Subcutaneous abdominal adipose tissue (tissue), 5 donors: Measurements from ENCODE around the gene IRF5.

ENCODE experiments used
- H3K27ac ChIP-seq: one replicate; pipeline ENCODE4 v1.7.0; 2013; ENCODE audit warnings: low read depth, mild to moderate bottlenecking, inconsistent platforms, low read length, moderate library complexity
- H3K27me3 ChIP-seq, 5 donors: one replicate each; pipeline ENCODE4 v1.7.0; 2013; ENCODE audit warnings: low read length in 5 of 5, inconsistent platforms in 1 of 5; ENCODE audit not compliant: control insufficient read depth in 5 of 5, insufficient read depth in 4 of 5
- H3K36me3 ChIP-seq, 5 donors: one replicate each; pipeline ENCODE4 v1.7.0; 2013; ENCODE audit warnings: low read length in 5 of 5; ENCODE audit not compliant: control insufficient read depth in 5 of 5, insufficient read depth in 5 of 5
- H3K4me1 ChIP-seq, 5 donors: one replicate each; pipeline ENCODE4 v1.7.0; 2013; ENCODE audit warnings: low read length in 5 of 5, mild to moderate bottlenecking in 3 of 5, moderate library complexity in 1 of 5; ENCODE audit not compliant: control insufficient read depth in 5 of 5, insufficient read depth in 5 of 5
- H3K4me3 ChIP-seq, 5 donors: one replicate each; pipeline ENCODE4 v1.7.0; 2013; ENCODE audit warnings: low read length in 5 of 5, low read depth in 1 of 5
- H3K9ac ChIP-seq, 5 donors: one replicate each; pipeline ENCODE4 v1.7.0; 2013; ENCODE audit warnings: low read length in 5 of 5, mild to moderate bottlenecking in 4 of 5, moderate library complexity in 3 of 5
- H3K9me3 ChIP-seq, 5 donors: one replicate each; pipeline ENCODE4 v1.7.0; 2013; ENCODE audit warnings: low read length in 5 of 5; ENCODE audit not compliant: control insufficient read depth in 5 of 5
- donor health status: healthy.
- donor health status: healthy.
- donor health status: healthy.
- donor health status: healthy.
- donor health status: healthy.

The IRF5 gene

DNA sequence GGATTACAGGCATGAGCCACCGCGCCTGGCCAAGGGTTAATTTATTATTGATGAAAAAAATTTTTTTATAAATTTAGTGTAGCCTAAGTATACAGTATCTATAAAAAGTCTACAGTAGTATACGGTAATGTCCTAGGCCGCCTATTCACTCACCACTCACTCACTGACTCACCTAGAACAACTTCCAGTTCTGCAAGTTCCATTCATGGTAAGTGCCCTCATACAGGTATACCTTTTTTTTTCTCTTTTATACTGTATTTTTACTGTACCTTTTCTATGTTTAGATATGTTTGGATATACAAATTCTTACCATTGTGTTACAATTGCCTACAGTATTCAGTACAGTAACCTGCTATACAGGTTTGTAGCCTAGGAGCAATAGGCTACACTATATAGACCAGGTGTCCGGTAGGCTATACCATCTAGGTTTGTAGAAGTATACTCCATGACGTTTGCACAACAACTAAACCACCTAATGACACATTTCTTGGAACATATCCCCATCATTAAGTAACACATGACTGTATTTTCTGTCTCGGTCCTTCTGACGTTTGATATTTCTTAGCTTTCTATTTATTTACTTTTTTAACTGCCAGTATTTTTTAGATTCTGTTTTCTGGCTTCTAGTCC is 23.4 kb downstream of the IRF5 start:
- Histone ChIP-seq H3K36me3 (peaks cover 46 to 71% (median 56%) of the 10 kb centered on the region in 5 donors), H3K9ac (no peak overlapping the region), H3K9me3 (no peaks in the 10 kb centered on the region), H3K27ac (no peak overlapping the region), H3K4me1 (peaks cover 0 to 11% (median 8%) of the 10 kb centered on the region in 5 donors), H3K4me3 (no peak overlapping the region), H3K27me3 (no peaks in the 10 kb centered on the region)

DNA sequence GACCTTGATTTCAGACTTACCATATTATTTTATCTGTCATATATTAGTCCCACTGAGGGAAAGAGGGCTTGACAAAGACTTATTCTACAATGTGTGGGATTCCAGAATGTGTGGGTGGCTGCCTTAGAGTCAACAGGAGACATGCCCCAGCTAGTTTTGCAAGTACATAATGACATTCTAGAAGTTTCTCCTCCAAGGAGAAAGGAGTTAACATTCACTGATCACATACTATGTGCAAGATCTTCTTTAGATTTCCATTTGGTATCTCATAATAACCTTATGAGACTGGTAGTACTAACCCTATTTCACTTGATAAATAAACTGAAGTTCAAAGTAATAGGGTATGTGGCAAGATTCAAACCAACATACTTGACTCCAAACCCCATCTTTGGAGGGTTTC is 25.2 kb downstream of the IRF5 start:
- peaks cover 49 to 71% (median 58%) of the 10 kb centered on the region in 5 donors for H3K36me3 ChIP-seq
- H3K9me3 ChIP-seq = no peaks in the 10 kb centered on the region
- peaks cover 0 to 11% (median 8%) of the 10 kb centered on the region in 5 donors for H3K4me1 ChIP-seq
- H3K27me3 ChIP-seq = no peaks in the 10 kb centered on the region
- no peak overlapping the region for H3K9ac ChIP-seq
- no peak overlapping the region for H3K4me3 ChIP-seq
- peak overlapping the region; percentile 31 for H3K27ac ChIP-seq

GRCh38 chr7:128963327-128963757 is 25.6 kb downstream of the IRF5 start:
- Histone ChIP-seq H3K36me3 (peaks cover 49 to 70% (median 58%) of the 10 kb centered on the region in 5 donors), H3K9ac (no peak overlapping the region), H3K4me3 (no peak overlapping the region), H3K4me1 (peaks cover 0 to 11% (median 8%) of the 10 kb centered on the region in 5 donors), H3K27me3 (no peaks in the 10 kb centered on the region), H3K27ac (peak overlapping the region; percentile 31), H3K9me3 (no peaks in the 10 kb centered on the region)

DNA sequence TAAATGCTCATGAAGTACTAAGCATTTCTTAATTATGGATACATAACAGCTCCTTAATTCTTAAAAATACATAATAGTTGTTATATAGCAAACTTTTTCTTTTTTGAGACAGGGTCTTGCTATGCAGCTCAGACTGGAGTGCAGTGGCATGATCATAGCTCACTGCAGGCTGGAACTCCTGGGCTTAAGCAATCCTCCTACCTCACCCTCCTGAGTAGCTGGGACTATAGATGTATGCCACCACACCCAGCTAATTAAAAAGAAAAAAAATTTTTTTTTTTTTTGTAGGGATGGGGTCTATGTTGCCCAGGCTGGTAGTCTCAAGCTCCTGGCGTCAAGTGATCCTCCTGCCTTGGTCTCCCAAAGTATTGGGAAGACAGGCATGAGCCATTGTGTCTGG is 30.9 kb downstream of the IRF5 start:
- no peak overlapping the region for H3K9ac ChIP-seq
- H3K36me3 ChIP-seq = peaks cover 58 to 79% (median 72%) of the 10 kb centered on the region in 5 donors
- no peak overlapping the region for H3K27ac ChIP-seq
- no peak overlapping the region for H3K4me3 ChIP-seq
- H3K9me3 ChIP-seq = no peaks in the 10 kb centered on the region
- H3K4me1 ChIP-seq = peaks cover 0 to 3% (median 2%) of the 10 kb centered on the region in 5 donors
- no peaks in the 10 kb centered on the region for H3K27me3 ChIP-seq

DNA sequence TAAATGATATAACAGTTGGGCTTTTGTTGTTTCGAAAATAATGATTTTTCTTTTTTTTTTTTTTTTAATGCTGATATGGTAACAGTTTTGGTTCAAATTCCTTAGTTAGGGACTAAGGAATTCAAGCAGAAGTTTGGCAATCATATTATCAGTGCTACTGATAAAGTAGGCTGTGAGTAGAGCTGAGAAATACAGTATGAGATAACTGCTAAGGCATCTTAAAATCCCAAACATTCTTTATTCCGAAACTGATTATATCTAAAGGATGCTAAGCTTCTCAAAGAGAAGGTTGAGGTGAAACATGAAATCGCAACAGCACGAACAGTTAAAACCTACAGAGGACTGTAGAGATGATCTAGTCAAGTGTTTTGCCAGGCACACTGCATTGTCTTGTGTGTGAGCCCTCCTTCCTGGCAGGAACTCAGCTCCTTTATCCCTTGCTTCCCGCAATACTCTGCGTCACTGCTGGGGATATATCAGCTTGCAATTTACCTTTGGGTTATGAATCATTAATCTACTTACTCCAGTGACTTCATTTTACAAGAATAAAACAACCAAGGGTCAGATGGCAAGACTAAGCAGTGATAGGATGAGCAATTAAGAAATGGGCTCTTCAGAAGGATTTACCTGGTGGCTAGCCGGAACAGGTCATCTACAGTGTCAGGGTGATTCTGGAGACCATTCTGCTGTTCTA is 36.7 kb downstream of the IRF5 start:
- Histone ChIP-seq H3K27ac (no peak overlapping the region), H3K9me3 (no peaks in the 10 kb centered on the region), H3K9ac (no peak overlapping the region), H3K36me3 (peaks cover 60 to 92% (median 81%) of the 10 kb centered on the region in 5 donors), H3K27me3 (no peaks in the 10 kb centered on the region), H3K4me3 (no peak overlapping the region), H3K4me1 (no peaks in the 10 kb centered on the region)

DNA sequence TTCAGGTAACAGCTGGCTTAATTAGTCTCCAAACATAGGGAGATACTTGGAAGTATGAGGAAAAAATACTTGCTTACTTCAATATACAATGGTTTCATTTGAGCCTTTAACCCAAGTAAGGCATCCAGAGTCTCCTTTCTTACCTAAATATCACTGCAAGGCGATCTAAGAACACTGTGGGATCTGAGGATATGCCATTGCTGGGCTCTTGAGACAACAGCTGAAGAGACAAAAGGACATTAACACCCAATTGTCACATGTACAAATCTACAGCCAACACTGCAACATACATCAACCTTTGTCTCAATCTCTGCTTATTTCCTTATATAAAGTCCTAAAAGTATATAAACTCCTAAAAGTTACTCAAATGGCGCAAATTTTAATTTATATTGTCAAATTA is 44.4 kb downstream of the IRF5 start:
- H3K27me3 ChIP-seq = no peaks in the 10 kb centered on the region
- peaks cover 57 to 94% (median 71%) of the 10 kb centered on the region in 5 donors for H3K36me3 ChIP-seq
- H3K9ac ChIP-seq = no peak overlapping the region
- H3K9me3 ChIP-seq = no peaks in the 10 kb centered on the region
- no peak overlapping the region for H3K27ac ChIP-seq
- no peak overlapping the region for H3K4me3 ChIP-seq
- H3K4me1 ChIP-seq = no peaks in the 10 kb centered on the region

DNA sequence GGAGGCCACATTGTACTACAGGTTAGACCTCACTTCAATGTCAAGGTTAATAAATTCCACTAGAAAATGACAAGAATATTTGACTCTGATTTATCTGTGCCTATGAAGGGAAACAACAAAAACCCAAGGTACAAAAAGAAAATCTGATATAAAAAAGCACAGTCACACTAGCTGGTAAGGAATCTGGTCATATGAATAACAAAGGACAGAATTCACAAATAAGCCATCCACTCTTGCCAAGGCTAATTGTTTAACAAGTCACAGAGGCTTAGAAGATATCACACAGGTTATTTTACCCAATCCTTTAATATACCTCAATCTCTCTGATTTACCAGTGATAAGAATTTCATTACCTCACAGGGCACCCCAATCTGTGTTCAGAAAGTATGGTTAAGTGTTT is 47.9 kb downstream of the IRF5 start:
- H3K36me3 ChIP-seq = peaks cover 49 to 83% (median 56%) of the 10 kb centered on the region in 5 donors
- H3K4me1 ChIP-seq = no peaks in the 10 kb centered on the region
- no peaks in the 10 kb centered on the region for H3K27me3 ChIP-seq
- H3K9me3 ChIP-seq = no peaks in the 10 kb centered on the region
- no peak overlapping the region for H3K9ac ChIP-seq
- H3K4me3 ChIP-seq = no peak overlapping the region
- H3K27ac ChIP-seq = no peak overlapping the region

GRCh38 chr7:128986609-128987008 is 48.9 kb downstream of the IRF5 start:
- Histone ChIP-seq H3K36me3 (peaks cover 47 to 83% (median 57%) of the 10 kb centered on the region in 5 donors), H3K4me3 (no peak overlapping the region), H3K27ac (no peak overlapping the region), H3K4me1 (no peaks in the 10 kb centered on the region), H3K9me3 (no peaks in the 10 kb centered on the region), H3K27me3 (no peaks in the 10 kb centered on the region), H3K9ac (no peak overlapping the region)

DNA sequence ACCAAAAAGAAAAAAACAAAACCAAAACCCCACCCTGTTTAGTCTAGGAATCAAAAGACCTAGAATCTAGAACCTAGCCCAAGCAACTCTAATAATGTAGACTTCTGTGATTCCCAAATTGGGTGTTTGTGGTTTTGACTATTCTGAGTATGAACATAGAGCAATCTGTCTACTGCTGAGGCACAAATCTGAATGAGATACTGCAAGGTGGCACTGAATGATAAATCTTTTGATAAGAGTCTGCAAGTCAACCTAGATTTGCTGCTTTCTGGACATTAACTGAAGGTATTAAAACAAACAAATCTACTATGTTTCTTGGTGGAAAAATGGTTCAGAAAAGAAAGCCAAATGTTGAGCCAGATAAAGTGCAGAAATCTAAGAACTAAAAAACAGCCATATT is 50.6 kb downstream of the IRF5 start:
- Histone ChIP-seq H3K4me1 (no peaks in the 10 kb centered on the region), H3K27me3 (no peaks in the 10 kb centered on the region), H3K4me3 (no peak overlapping the region), H3K9ac (no peak overlapping the region), H3K27ac (no peak overlapping the region), H3K9me3 (no peaks in the 10 kb centered on the region), H3K36me3 (peaks cover 42 to 75% (median 51%) of the 10 kb centered on the region in 5 donors)

- Histone ChIP-seq H3K4me1 (no peaks in the 10 kb centered on the region), H3K36me3 (peaks cover 44 to 75% (median 49%) of the 10 kb centered on the region in 5 donors), H3K9ac (no peak overlapping the region), H3K27me3 (no peaks in the 10 kb centered on the region), H3K27ac (no peak overlapping the region), H3K4me3 (no peak overlapping the region), H3K9me3 (no peaks in the 10 kb centered on the region)
Measured at GRCh38 chr7:128989961-128990360, 52.2 kb downstream of the IRF5 start.
